IPS-15b (cell line): ENCODE results near the gene C10orf105.

ENCODE experiments used
- H3K27me3 ChIP-seq: one replicate; pipeline ENCODE4 v1.6.1; 2013; ENCODE audit warnings: low read length; ENCODE audit not compliant: control insufficient read depth, insufficient read depth
- H3K36me3 ChIP-seq: one replicate; pipeline ENCODE4 v1.6.1; 2013; ENCODE audit warnings: low read length; ENCODE audit not compliant: control insufficient read depth, insufficient read depth
- H3K4me1 ChIP-seq: one replicate; pipeline ENCODE4 v1.6.1; 2013; ENCODE audit warnings: mild to moderate bottlenecking, low read length; ENCODE audit not compliant: control insufficient read depth, insufficient read depth
- H3K4me3 ChIP-seq: one replicate; pipeline ENCODE4 v1.5.1; 2013; ENCODE audit warnings: low read depth, low read length
- H3K9ac ChIP-seq: one replicate; pipeline ENCODE4 v1.6.1; 2013; ENCODE audit warnings: low read depth, mild to moderate bottlenecking, low read length
- H3K9me3 ChIP-seq: one replicate; pipeline ENCODE4 v1.6.1; 2013; ENCODE audit warnings: mild to moderate bottlenecking, low read length; ENCODE audit not compliant: control insufficient read depth, insufficient read depth

C10orf105 gene

DNA sequence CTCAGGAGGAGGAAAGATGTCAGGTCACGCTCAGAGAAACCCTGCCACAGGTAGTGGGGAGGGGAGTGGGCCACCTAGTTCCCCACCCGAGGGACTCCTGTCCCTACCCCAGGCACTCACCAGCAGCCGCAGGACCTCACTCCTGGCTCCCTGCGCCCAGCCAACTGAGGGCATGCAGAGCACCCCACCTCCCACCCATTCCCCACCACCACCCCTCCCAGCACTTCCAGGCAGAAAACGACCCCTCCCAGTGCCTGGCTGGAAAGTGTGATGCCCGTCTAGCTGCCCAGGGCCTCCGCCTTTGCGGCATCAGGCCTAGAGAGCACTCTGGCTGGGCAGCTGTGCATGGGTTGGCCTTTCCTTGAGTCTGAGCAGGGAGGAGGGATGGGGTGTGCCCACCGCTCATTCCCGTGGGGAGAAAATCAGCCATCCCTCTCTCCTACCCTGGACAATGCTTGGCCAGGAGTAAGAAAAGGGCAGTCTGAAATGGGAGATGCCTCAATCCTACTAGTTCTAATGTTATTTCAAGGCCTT is 1.3 kb downstream of the C10orf105 start:
- Histone ChIP-seq H3K9ac (no peak overlapping the region), H3K4me3 (no peak overlapping the region), H3K4me1 (peaks cover 7% of the 10 kb centered on the region), H3K36me3 (no peaks in the 10 kb centered on the region), H3K27me3 (no peaks in the 10 kb centered on the region), H3K9me3 (no peaks in the 10 kb centered on the region)

DNA sequence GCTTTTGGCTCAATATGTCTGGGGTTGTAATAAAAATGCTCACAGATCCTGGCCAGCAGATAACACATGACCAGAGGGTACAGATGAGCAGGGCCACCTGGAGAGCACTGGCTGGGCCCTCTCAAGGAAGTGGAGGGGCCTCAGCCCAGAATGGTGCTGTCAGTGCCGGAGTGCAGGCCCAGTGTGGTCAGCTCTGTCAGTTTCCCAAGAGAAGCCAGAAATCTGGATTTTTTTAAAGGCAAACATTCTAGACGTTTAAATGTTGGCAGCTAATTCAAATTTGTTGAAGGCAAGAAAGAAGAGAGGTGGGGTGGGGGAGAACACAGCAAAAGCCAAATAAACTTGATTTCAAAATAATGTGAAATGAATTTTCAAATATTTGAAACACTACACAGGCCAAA is 2.0 kb downstream of the C10orf105 start:
- H3K36me3 ChIP-seq = no peaks in the 10 kb centered on the region
- no peak overlapping the region for H3K9ac ChIP-seq
- H3K4me3 ChIP-seq = no peak overlapping the region
- H3K9me3 ChIP-seq = no peaks in the 10 kb centered on the region
- H3K27me3 ChIP-seq = no peaks in the 10 kb centered on the region
- H3K4me1 ChIP-seq = peaks cover 7% of the 10 kb centered on the region

DNA sequence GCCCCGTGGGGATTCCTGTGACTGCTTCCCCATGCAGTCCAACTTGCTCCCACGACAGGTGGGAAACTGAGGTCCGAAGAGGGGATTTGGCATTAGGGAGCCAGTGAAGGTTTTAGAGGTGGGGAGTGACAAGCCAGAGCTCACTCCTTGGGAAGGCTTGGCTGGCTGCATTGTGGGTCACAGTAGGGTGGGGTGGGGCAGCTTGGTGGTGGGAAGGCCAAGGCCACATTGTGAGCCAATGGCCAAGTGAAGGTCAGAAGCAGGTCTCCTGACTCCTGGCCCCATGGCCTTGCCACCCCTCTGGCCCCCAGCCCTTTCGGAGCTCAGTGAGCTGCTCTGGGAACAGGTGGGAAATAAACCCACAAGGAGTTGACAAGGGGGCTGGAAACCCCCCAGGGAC is 2.5 kb downstream of the C10orf105 start:
- Histone ChIP-seq H3K4me1 (peaks cover 7% of the 10 kb centered on the region), H3K4me3 (no peak overlapping the region), H3K9me3 (no peaks in the 10 kb centered on the region), H3K36me3 (no peaks in the 10 kb centered on the region), H3K27me3 (no peaks in the 10 kb centered on the region), H3K9ac (no peak overlapping the region)

DNA sequence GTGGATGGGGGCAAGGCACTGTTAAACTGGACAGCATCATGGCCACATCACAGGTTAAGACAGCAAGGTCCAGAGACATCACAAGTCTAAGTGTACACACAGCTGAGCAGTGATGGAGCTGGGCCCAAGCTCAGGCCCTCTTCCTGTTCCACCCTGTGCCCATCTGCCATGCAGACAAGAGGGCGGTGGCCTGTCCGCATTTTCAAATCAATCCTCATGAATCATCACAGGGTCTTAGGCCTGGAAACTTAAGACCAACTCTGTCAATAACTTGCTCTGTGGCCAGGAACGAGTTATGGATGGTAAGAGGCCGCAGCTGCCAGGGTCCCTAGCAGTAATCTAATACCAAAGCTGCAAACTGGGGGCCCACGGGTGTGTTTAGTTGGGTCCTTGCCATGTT is 3.2 kb downstream of the C10orf105 start:
- Histone ChIP-seq H3K27me3 (no peaks in the 10 kb centered on the region), H3K4me3 (no peak overlapping the region), H3K9me3 (no peaks in the 10 kb centered on the region), H3K9ac (no peak overlapping the region), H3K36me3 (no peaks in the 10 kb centered on the region), H3K4me1 (peaks cover 7% of the 10 kb centered on the region)

DNA sequence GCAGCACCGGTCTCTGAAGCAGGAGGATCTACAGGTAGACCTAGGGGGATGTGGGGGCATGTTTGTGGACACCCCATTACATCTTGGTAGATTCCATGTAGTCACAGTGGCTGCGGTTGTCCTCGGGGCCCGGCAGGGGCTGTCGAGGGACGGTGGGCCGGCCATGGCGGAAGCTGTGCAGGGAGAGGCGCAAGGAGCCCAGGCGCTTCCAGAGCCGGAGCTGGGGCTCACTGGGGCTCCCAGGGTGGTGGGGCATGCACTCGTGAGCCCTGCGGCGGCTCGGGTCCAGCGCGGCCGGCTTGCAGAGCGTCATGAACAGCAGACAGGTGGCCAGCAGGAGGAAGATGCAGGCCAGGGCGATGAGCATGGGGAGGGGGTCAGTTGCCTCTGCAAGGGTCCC is 3.7 kb downstream of the C10orf105 start:
- H3K4me1 ChIP-seq = peaks cover 7% of the 10 kb centered on the region
- H3K9ac ChIP-seq = no peak overlapping the region
- no peaks in the 10 kb centered on the region for H3K27me3 ChIP-seq
- H3K4me3 ChIP-seq = no peak overlapping the region
- H3K36me3 ChIP-seq = no peaks in the 10 kb centered on the region
- no peaks in the 10 kb centered on the region for H3K9me3 ChIP-seq

DNA sequence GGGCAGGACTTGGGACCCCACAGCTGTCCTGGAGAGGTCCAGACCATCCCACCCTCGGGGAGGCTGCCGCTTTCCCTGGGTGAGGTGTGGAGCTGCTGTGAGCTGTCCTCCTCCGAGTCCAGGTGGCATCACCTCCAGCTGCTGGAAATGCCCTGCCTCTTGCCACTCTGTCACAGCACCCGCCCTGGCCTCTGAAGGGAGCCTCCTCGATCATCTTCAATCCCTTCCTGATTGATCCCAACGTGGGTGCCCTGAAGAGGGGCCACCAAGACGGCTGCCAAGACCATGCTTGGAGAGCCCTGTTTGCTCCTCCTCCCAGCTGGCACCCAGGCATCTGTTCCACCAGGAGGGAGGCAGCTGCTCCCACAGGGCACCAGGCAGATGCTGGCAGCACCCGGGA is 4.6 kb downstream of the C10orf105 start:
- Histone ChIP-seq H3K9ac (no peak overlapping the region), H3K4me3 (no peak overlapping the region), H3K36me3 (no peaks in the 10 kb centered on the region), H3K4me1 (peaks cover 7% of the 10 kb centered on the region), H3K27me3 (no peaks in the 10 kb centered on the region), H3K9me3 (no peaks in the 10 kb centered on the region)

DNA sequence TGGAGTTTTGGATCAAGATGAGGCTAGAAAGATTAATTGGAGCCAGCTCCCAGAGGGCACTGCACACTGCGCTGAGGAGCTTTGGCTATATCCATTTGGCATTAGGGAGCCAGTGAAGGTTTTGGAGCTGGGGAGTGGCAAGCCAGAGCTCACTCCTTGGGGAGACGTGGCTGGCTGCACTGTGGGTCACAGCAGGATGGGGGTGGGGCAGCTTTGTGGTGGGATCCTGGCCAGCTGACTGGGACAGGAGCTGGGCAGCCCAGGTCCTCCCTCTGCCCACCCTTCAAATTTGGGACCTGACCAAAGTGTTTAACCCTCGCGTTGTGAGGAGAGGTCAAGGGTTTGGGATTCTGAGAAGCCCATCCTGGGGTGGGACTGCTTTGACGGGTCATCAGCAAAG is 5.0 kb downstream of the C10orf105 start:
- H3K9me3 ChIP-seq = no peaks in the 10 kb centered on the region
- peaks cover 6% of the 10 kb centered on the region for H3K4me1 ChIP-seq
- no peaks in the 10 kb centered on the region for H3K27me3 ChIP-seq
- no peak overlapping the region for H3K9ac ChIP-seq
- H3K36me3 ChIP-seq = no peaks in the 10 kb centered on the region
- no peak overlapping the region for H3K4me3 ChIP-seq

DNA sequence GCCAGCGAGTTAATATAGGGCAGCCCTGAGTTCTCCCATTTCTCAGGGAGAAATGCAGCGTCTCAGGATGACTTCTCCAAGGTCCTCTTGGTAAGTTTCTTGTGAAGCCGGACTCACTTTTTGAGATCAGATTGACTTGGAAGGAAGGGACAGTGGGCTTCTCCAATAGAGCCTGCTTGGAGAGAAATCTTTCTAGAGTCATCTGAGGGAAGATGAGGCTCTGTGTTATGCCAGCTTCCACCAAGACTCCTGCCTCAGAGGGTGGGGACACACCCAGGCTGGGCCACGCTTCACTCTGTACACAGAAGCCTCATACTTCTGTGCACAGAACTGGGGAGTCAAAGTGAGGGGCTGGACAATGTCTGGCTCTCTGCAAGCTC is 5.6 kb downstream of the C10orf105 start:
- Histone ChIP-seq H3K4me3 (no peak overlapping the region), H3K27me3 (no peaks in the 10 kb centered on the region), H3K36me3 (no peaks in the 10 kb centered on the region), H3K4me1 (peaks cover under 1% of the 10 kb centered on the region), H3K9ac (no peak overlapping the region), H3K9me3 (no peaks in the 10 kb centered on the region)

DNA sequence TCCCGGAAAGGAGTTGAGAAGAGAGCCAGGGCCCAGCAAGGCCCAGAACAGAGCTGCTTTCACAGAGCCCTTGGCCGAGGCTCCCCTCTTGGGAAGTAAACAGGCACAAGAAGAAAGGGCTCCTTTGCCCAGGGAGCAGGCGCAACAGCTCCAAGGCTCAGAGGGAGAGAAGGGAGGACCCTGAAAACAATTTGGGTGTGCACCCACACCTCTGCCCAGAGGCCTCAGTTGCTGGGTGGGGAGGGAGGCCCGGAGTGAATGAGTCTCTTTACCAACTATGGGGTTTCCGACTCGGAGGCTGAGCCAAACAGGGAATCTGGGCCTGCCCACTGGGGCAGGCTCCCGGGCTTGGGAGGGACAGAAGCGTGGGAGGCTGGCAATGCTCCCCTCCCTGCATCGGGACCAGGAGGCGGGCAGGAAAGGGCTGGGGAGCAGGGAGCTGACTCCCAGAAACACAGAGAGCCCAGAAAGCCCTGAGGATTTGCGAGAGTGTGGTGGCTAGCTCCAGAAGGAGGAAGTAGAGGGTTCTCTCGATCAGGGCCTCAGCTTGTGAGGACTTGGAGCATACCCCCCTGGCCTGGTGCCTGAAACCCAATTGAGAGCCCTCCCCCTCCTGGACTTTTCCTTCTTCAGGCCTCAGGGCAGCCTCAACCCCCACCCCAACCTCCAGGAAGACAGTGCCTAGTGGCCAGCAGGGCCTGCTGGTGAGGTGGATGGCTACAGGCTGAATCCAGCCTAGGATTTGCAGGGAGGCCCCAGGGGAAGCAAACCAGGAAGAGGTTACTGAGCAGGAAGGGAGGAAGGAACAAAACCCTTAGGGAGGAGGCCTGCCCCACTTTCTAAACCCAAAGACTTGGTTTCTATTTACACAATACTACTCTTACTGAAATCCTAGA is 6.2 kb downstream of the C10orf105 start:
- no peaks in the 10 kb centered on the region for H3K4me1 ChIP-seq
- H3K36me3 ChIP-seq = no peaks in the 10 kb centered on the region
- peaks cover 2% of the 10 kb centered on the region for H3K27me3 ChIP-seq
- no peak overlapping the region for H3K4me3 ChIP-seq
- H3K9ac ChIP-seq = no peak overlapping the region
- H3K9me3 ChIP-seq = no peaks in the 10 kb centered on the region

DNA sequence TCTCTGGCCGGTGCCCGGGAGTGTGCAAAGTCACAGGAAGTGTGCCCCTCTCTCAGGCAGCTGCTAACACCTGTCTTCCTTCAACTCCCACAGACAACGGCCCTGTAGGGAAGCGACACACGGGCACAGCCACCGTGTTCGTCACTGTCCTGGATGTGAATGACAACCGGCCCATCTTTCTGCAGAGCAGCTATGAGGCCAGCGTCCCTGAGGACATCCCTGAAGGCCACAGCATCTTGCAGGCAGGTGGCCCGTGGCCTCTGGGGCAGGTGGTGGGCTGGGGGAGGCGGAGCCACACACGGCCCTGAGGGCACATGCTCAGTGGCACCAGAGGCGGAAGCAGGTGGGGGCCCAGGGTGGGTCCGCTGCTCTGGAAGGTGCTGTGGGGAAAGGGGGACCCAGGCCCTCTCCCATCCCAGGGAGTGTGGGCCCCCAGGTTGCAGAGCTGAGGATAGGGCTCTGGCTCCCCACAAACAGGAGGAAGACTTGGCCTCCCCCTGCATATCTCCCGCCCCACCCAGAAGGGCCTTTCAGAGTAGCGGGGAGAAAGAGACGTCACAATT is 6.9 kb downstream of the C10orf105 start:
- no peaks in the 10 kb centered on the region for H3K9me3 ChIP-seq
- no peaks in the 10 kb centered on the region for H3K4me1 ChIP-seq
- H3K36me3 ChIP-seq = no peaks in the 10 kb centered on the region
- H3K4me3 ChIP-seq = no peak overlapping the region
- peaks cover 2% of the 10 kb centered on the region for H3K27me3 ChIP-seq
- no peak overlapping the region for H3K9ac ChIP-seq

DNA sequence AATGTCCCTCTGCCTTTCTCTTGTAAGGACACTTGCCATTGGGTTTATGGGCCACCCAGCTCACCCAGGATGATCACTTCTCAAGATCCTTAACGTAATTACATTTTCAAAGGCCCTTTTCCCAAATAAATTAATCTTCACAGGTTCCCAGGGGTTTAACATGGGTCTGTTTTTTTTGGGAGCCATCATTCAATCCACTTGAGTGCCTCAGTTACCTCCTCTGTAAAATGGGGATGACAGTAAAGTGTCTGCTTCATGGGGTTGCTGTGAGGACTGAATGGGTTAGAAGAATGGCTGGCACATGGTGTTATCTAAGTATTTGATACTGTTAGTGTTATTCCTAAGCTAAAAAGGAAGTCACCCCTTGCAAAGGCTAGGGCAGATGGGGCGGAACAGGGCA is 7.4 kb downstream of the C10orf105 start:
- no peak overlapping the region for H3K4me3 ChIP-seq
- H3K9me3 ChIP-seq = no peaks in the 10 kb centered on the region
- no peak overlapping the region for H3K9ac ChIP-seq
- H3K27me3 ChIP-seq = peaks cover 2% of the 10 kb centered on the region
- no peaks in the 10 kb centered on the region for H3K4me1 ChIP-seq
- H3K36me3 ChIP-seq = no peaks in the 10 kb centered on the region

DNA sequence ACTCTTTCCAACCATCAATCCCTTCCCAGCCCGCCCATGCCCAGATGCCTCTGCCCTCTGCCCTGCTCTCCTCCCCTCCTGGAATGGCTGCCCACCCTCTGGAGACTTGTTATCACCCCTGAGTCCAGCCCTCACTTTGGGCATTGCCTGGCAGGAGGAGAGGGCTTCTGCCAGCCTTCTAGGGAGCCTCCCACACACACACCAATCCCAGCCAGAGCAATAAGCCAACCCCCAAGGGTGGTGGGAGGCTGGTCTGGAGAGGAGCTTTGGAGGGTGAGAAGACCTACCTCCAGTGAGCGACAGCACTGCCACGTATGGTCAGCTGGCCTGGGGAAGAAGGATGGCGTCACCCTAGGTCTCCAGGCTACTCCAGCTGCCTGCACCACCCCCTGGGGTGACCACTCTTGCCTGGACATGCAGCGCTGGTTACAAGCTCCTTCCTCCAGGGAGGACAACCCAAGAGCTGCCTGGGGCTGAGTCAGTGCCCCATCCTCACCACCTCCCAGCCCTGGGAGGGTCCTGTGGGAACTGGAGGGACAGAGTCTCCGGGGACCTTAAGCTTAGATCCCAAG is 8.4 kb downstream of the C10orf105 start:
- H3K4me1 ChIP-seq = no peaks in the 10 kb centered on the region
- H3K4me3 ChIP-seq = no peak overlapping the region
- no peaks in the 10 kb centered on the region for H3K9me3 ChIP-seq
- H3K9ac ChIP-seq = no peak overlapping the region
- H3K27me3 ChIP-seq = peaks cover 2% of the 10 kb centered on the region
- H3K36me3 ChIP-seq = no peaks in the 10 kb centered on the region
